HEK293 (cell line): ENCODE data around the gene ACOT7.
A peak's percentile ranks its signal among the peaks of the same experiment; 100 is the strongest.

Experiments
- CTCF ChIA-PET: fragments of 350-600 bp; formaldehyde crosslinking; extraction: SDS; loops from one replicate; lab custom pipeline; 2021; ENCODE audit warnings: antibody characterized with exemption; lab: Yijun Ruan, JAX
- POLR2A ChIA-PET: fragments of 300-600 bp; formaldehyde crosslinking; extraction: SDS; loops from one replicate; lab custom pipeline; 2020; ENCODE audit warnings: antibody characterized with exemption, inconsistent platforms; lab: Yijun Ruan, JAX
- H3K27ac ChIP-seq: fragments of 200-500 bp; sonication (Bioruptor generic); 2 replicates; pipeline ENCODE4 v1.5.1; 2014; ENCODE audit warnings: low read depth, low read length, control low read depth, inconsistent platforms; ENCODE audit errors: extremely low read depth
- H3K36me3 ChIP-seq, 2 experiments: fragments of 200-500 bp in 1 of 2; sonication (Bioruptor generic) in 1 of 2; 1 replicate in 1 of 2; 2 replicates in 1 of 2; pipeline ENCODE4 v1.5.1; 2014 to 2017; ENCODE audit warnings: inconsistent platforms in 2 of 2, low read length in 2 of 2; ENCODE audit not compliant: control insufficient read depth in 2 of 2, insufficient read depth in 1 of 2
- H3K4me1 ChIP-seq: fragments of 200-500 bp; sonication (Bioruptor generic); 2 replicates; pipeline ENCODE4 v1.5.1; 2014; ENCODE audit warnings: mild to moderate bottlenecking, low read length, inconsistent platforms; ENCODE audit not compliant: control insufficient read depth, insufficient read depth
- H3K4me3 ChIP-seq: 2 replicates; pipeline ENCODE4 v1.5.1; 2011; ENCODE audit warnings: low read depth, mild to moderate bottlenecking, control low read depth, low read length, moderate library complexity
- H3K9me3 ChIP-seq: fragments of 200-500 bp; sonication (Bioruptor generic); 2 replicates; pipeline ENCODE4 v1.5.1; 2014; ENCODE audit warnings: low read depth, low read length, inconsistent platforms; ENCODE audit not compliant: control insufficient read depth, insufficient read depth
- KLF9 ChIP-seq: fragments of 450-650 bp; formaldehyde crosslinking; IDR thresholded peaks from 2 replicates; pipeline ENCODE4 v1.5.1; 2016; ENCODE audit warnings: missing biosample characterization, missing genetic modification characterization, low read depth
- PRDM4 ChIP-seq: fragments of 450-650 bp; formaldehyde crosslinking; IDR thresholded peaks from 2 replicates; pipeline ENCODE4 v1.5.1; 2017; ENCODE audit warnings: missing biosample characterization, missing genetic modification characterization
- REST ChIP-seq: fragments of 450-650 bp; formaldehyde crosslinking; IDR thresholded peaks from 2 replicates; pipeline ENCODE4 v1.5.1; 2016; ENCODE audit warnings: missing biosample characterization, missing genetic modification characterization
- SP2 ChIP-seq: fragments of 450-650 bp; formaldehyde crosslinking; IDR thresholded peaks from 2 replicates; pipeline ENCODE4 v1.5.1; 2016; ENCODE audit warnings: missing biosample characterization, missing genetic modification characterization
- ZBTB10 ChIP-seq: fragments of 450-650 bp; formaldehyde crosslinking; IDR thresholded peaks from 2 replicates; pipeline ENCODE4 v1.5.1; 2016; ENCODE audit warnings: missing biosample characterization, missing genetic modification characterization
- ZEB2 ChIP-seq: fragments of 450-650 bp; formaldehyde crosslinking; IDR thresholded peaks from 2 replicates; pipeline ENCODE4 v1.5.1; 2016; ENCODE audit warnings: missing biosample characterization, missing genetic modification characterization
- ZNF155 ChIP-seq: fragments of 450-650 bp; formaldehyde crosslinking; IDR thresholded peaks from 2 replicates; pipeline ENCODE4 v1.5.1; 2016; ENCODE audit warnings: missing biosample characterization, missing genetic modification characterization
- ZNF2 ChIP-seq: fragments of 450-650 bp; formaldehyde crosslinking; IDR thresholded peaks from 2 replicates; pipeline ENCODE4 v1.5.1; 2016; ENCODE audit warnings: missing biosample characterization, missing genetic modification characterization
- ZNF26 ChIP-seq: fragments of 450-650 bp; formaldehyde crosslinking; IDR thresholded peaks from 2 replicates; pipeline ENCODE4 v1.5.1; 2016; ENCODE audit warnings: missing biosample characterization, missing genetic modification characterization
- ZNF266 ChIP-seq: fragments of 450-650 bp; formaldehyde crosslinking; IDR thresholded peaks from 2 replicates; pipeline ENCODE4 v1.5.1; 2016; ENCODE audit warnings: missing biosample characterization, missing genetic modification characterization, low read depth
- ZNF548 ChIP-seq: fragments of 450-650 bp; formaldehyde crosslinking; IDR thresholded peaks from 2 replicates; pipeline ENCODE4 v1.5.1; 2016; ENCODE audit warnings: missing biosample characterization, missing genetic modification characterization
- ZNF624 ChIP-seq: fragments of 450-650 bp; formaldehyde crosslinking; IDR thresholded peaks from 2 replicates; pipeline ENCODE4 v1.5.1; 2017; ENCODE audit warnings: missing biosample characterization, missing genetic modification characterization
- TF ChIP-seq, protein P1 (sequence below): fragments of 450-650 bp; formaldehyde crosslinking; IDR thresholded peaks from 2 replicates; pipeline ENCODE4 v1.5.1; 2016; ENCODE audit warnings: missing biosample characterization, missing genetic modification characterization
- TF ChIP-seq, protein P2 (sequence below): fragments of 450-650 bp; formaldehyde crosslinking; IDR thresholded peaks from 2 replicates; pipeline ENCODE4 v1.5.1; 2016; ENCODE audit warnings: missing biosample characterization, missing genetic modification characterization

ACOT7 gene

GRCh38 chr1:6348511-6349191, 44.9 kb downstream of the ACOT7 start:
- Histone ChIP-seq H3K4me1 (no peaks in the 10 kb centered on the region), H3K36me3 (peaks cover 0 to 50% of the 10 kb centered on the region in 2 experiments; a peak in 2 of 3 replicates), H3K9me3 (no peaks in the 10 kb centered on the region), H3K4me3 (no peak overlapping the region), H3K27ac (no peak overlapping the region)
- POLR2A ChIA-PET, result no interaction called here
- peak; percentile 45; the same call in 1 of the 2 replicates for TF ChIP-seq ZNF548 (tag by site-specific recombination)
- TF ChIP-seq SP2, result peak; percentile 20; the same call in 1 of the 2 replicates
- TF ChIP-seq ZNF26 (tag by site-specific recombination), result no peak
- CTCF ChIA-PET, result interaction anchor here (0.6 to 2.7 kb wide), 18 partner anchors 9 to 852 kb away, joined by 3 to 23 read pairs (median 6); partner anchors contain the start of genes ACOT7 and PLEKHG5

- CTCF ChIA-PET, result interaction anchor here (0.6 to 2.7 kb wide), 22 partner anchors 10 to 205 kb away, joined by 3 to 23 read pairs (median 5); partner anchors contain the start of genes ACOT7 and PLEKHG5
- POLR2A ChIA-PET, result no interaction called here
- no peaks in the 10 kb centered on the region for H3K4me1 ChIP-seq
- no peak overlapping the region for H3K27ac ChIP-seq
- H3K9me3 ChIP-seq, result no peaks in the 10 kb centered on the region
- H3K4me3 ChIP-seq, result no peak overlapping the region
- H3K36me3 ChIP-seq, result peaks cover 0 to 52% of the 10 kb centered on the region in 2 experiments; a peak in 2 of 3 replicates
- TF ChIP-seq ZNF2 (tag by site-specific recombination) (peak; percentile 94), PRDM4 (tag by site-specific recombination) (no peak), KLF9 (tag by site-specific recombination) (peak; percentile 31; the same call in 1 of the 2 replicates), ZNF155 (tag by site-specific recombination) (no peak), ZBTB10 (tag by site-specific recombination) (peak; percentile 56; the same call in 1 of the 2 replicates), ZNF624 (no peak), REST (no peak), ZEB2 (0 out of 2 replicates have a peak, but pooled peaks have one; percentile 26), ZNF266 (no peak)
- TF ChIP-seq, protein P1, sequence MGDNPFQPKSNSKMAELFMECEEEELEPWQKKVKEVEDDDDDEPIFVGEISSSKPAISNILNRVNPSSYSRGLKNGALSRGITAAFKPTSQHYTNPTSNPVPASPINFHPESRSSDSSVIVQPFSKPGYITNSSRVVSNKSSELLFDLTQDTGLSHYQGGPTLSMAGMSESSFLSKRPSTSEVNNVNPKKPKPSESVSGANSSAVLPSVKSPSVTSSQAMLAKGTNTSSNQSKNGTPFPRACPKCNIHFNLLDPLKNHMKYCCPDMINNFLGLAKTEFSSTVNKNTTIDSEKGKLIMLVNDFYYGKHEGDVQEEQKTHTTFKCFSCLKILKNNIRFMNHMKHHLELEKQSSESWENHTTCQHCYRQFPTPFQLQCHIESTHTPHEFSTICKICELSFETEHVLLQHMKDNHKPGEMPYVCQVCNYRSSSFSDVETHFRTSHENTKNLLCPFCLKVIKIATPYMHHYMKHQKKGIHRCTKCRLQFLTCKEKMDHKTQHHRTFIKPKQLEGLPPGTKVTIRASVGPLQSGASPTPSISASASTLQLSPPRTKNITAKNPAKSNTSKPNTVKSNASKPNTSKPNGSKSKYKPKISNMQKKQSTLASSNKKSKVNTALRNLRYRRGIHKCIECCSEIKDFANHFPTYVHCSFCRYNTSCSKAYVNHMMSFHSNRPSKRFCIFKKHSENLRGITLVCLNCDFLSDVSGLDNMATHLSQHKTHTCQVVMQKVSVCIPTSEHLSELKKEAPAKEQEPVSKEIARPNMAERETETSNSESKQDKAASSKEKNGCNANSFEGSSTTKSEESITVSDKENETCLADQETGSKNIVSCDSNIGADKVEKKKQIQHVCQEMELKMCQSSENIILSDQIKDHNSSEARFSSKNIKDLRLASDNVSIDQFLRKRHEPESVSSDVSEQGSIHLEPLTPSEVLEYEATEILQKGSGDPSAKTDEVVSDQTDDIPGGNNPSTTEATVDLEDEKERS (tag by site-specific recombination), result no peak
- TF ChIP-seq, protein P2, sequence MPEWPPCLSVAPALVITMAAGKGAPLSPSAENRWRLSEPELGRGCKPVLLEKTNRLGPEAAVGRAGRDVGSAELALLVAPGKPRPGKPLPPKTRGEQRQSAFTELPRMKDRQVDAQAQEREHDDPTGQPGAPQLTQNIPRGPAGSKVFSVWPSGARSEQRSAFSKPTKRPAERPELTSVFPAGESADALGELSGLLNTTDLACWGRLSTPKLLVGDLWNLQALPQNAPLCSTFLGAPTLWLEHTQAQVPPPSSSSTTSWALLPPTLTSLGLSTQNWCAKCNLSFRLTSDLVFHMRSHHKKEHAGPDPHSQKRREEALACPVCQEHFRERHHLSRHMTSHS, result no peak
Measured at GRCh38 chr1:6347641-6348487, 45.7 kb downstream of the ACOT7 start.
